GM12878 (cell line): Measurements from ENCODE around the gene AFF1. TPM values are rescaled to one million over a fixed set of nuclear protein-coding genes. Genes with fewer than 3 reads are reported as not detected.

Experiments used
- ASH2L ChIP-seq: fragments of 300-600, 200-600 bp; sonication (generic); IDR thresholded peaks from 2 replicates; pipeline ENCODE4 v1.6.1; 2017; ENCODE audit warnings: low read depth, mild to moderate bottlenecking, borderline replicate concordance
- BACH1 ChIP-seq: fragments of 450-650 bp; IDR thresholded peaks from 2 replicates; pipeline ENCODE4 v1.6.1; 2017; ENCODE audit warnings: mild to moderate bottlenecking, borderline replicate concordance
- BHLHE40 ChIP-seq, 2 experiments: fragments of 450-650 bp in 1 of 2; IDR thresholded peaks; 2 replicates each; pipeline ENCODE4 v1.6.1; 2011 to 2017; ENCODE audit warnings: low read depth in 2 of 2, borderline replicate concordance in 1 of 2, improper control_type of control experiment in 1 of 2, low read length in 1 of 2, mild to moderate bottlenecking in 1 of 2
- CBFB ChIP-seq: IDR thresholded peaks from 2 replicates; pipeline ENCODE4 v1.6.1; 2016; ENCODE audit warnings: antibody characterized with exemption, low read depth
- CBX5 ChIP-seq: sonication (generic); IDR thresholded peaks from 2 replicates; pipeline ENCODE4 v1.6.1; 2016; ENCODE audit warnings: low read depth, moderate library complexity, mild to moderate bottlenecking, inconsistent platforms
- CHD4 ChIP-seq: fragments of 200-600 bp; sonication (generic); IDR thresholded peaks from 2 replicates; pipeline ENCODE4 v1.6.1; 2016; ENCODE audit warnings: mild to moderate bottlenecking
- E2F4 ChIP-seq: IDR thresholded peaks from 2 replicates; pipeline ENCODE4 v1.6.1; 2012; ENCODE audit warnings: low read depth, low read length, improper control_type of control experiment
- EGR1 ChIP-seq, 2 experiments: IDR thresholded peaks; 1 replicate in 1 of 2; 2 replicates in 1 of 2; pipeline ENCODE4 v1.6.1; 2011 to 2012; ENCODE audit warnings: low read depth in 2 of 2, low read length in 2 of 2, borderline replicate concordance in 1 of 2, mild to moderate bottlenecking in 1 of 2, moderate library complexity in 1 of 2
- EZH2 ChIP-seq: IDR thresholded peaks from 2 replicates; pipeline ENCODE4 v1.6.1; 2012; ENCODE audit warnings: low read depth, mild to moderate bottlenecking, control low read depth, inconsistent platforms, low read length, borderline replicate concordance; ENCODE audit not compliant: control insufficient read depth
- HDGF ChIP-seq: fragments of 450-650 bp; IDR thresholded peaks from 2 replicates; pipeline ENCODE4 v1.6.1; 2016; ENCODE audit warnings: antibody characterized with exemption
- MLLT1 ChIP-seq: fragments of 450-650 bp; IDR thresholded peaks from 2 replicates; pipeline ENCODE4 v1.6.1; 2016; ENCODE audit warnings: mild to moderate bottlenecking
- MTA2 ChIP-seq: fragments of 450-650 bp; IDR thresholded peaks from 2 replicates; pipeline ENCODE4 v1.6.1; 2016; ENCODE audit warnings: low read depth, mild to moderate bottlenecking, moderate library complexity
- NFXL1 ChIP-seq: fragments of 450-650 bp; IDR thresholded peaks from 2 replicates; pipeline ENCODE4 v1.6.1; 2017; ENCODE audit warnings: antibody characterized with exemption, mild to moderate bottlenecking, borderline replicate concordance
- PML ChIP-seq: IDR thresholded peaks from 2 replicates; pipeline ENCODE4 v1.6.1; 2012; ENCODE audit warnings: low read length, inconsistent platforms
- RBBP5 ChIP-seq: fragments of 200-600 bp; sonication (generic); conservative IDR thresholded peaks from 2 replicates; pipeline ENCODE4 v1.6.1; 2016
- RCOR1 ChIP-seq: conservative IDR thresholded peaks from 2 replicates; pipeline ENCODE4 v1.6.1; 2012; ENCODE audit warnings: low read depth, low read length, improper control_type of control experiment
- RELB ChIP-seq: fragments of 450-650 bp; IDR thresholded peaks from 2 replicates; pipeline ENCODE4 v1.6.1; 2017; ENCODE audit warnings: low read depth, mild to moderate bottlenecking, moderate library complexity
- SIN3A ChIP-seq: IDR thresholded peaks from 2 replicates; pipeline ENCODE4 v1.6.1; 2012; ENCODE audit warnings: low read depth, low read length, improper control_type of control experiment
- SMAD5 ChIP-seq: IDR thresholded peaks from 2 replicates; pipeline ENCODE4 v1.6.1; 2016; ENCODE audit warnings: antibody characterized with exemption, low read depth
- SREBF1 ChIP-seq: IDR thresholded peaks from 2 replicates; pipeline ENCODE4 v1.6.1; 2012; ENCODE audit warnings: mild to moderate bottlenecking, low read length
- SRF ChIP-seq, 2 experiments: IDR thresholded peaks; 2 replicates each; pipeline ENCODE4 v1.6.1; 2011; ENCODE audit warnings: low read depth in 2 of 2, low read length in 2 of 2, mild to moderate bottlenecking in 1 of 2, moderate library complexity in 1 of 2
- TBL1XR1 ChIP-seq: IDR thresholded peaks from 2 replicates; pipeline ENCODE4 v1.6.1; 2012; ENCODE audit warnings: low read depth, low read length, improper control_type of control experiment
- TCF12 ChIP-seq: IDR thresholded peaks from 2 replicates; pipeline ENCODE4 v1.6.1; 2011; ENCODE audit warnings: low read depth, mild to moderate bottlenecking, low read length
- YBX1 ChIP-seq: fragments of 450-650 bp; IDR thresholded peaks from 2 replicates; pipeline ENCODE4 v1.6.1; 2016; ENCODE audit warnings: antibody characterized with exemption
- ZNF687 ChIP-seq: fragments of 450-650 bp; IDR thresholded peaks from 2 replicates; pipeline ENCODE4 v1.6.1; 2017; ENCODE audit warnings: mild to moderate bottlenecking, moderate library complexity
- polyA plus RNA-seq, 11 experiments: library from polyadenylated mRNA; depleted of rRNA in 4 of 11; unstranded in 6 of 11; stranded (reverse) in 5 of 11; fragments of >200 nt; fragmentation: Nextera tagmentation in 4 of 11; fragmentation: Illumina TruSeq in 1 of 11; extraction: Ambion mirVana in 4 of 11; extraction: Trizol in 1 of 11; gene quantifications; 1 replicate in 1 of 11; 2 replicates in 10 of 11; pipeline versions ENCODE4 v1.2.1 to v1.2.3, GENCODE V29; 2011 to 2016; ENCODE audit warnings: inconsistent platforms in 2 of 11, missing spikeins in 2 of 11, low read depth in 1 of 11
- total RNA-seq, 4 experiments: library from RNA; depleted of rRNA in 3 of 4; stranded (reverse); fragments of >200 nt in 3 of 4; fragmentation: Illumina TruSeq in 1 of 4; extraction: Trizol in 1 of 4; gene quantifications; 2 replicates each; pipeline versions ENCODE4 v1.2.1 to v1.2.3, GENCODE V29; 2013 to 2021

The AFF1 gene
- total and polyA plus RNA-seq, 10 of the 15 experiments (the other 5 are each of a cell fraction or from before 2014, with no cell fraction given), result 3.5 to 56.1 (median 21.5) TPM

- no peak for TF ChIP-seq SRF (IDR thresholded peaks at IDR 0.05; ENCODE audit: low read depth in 2 of 2, low read length in 2 of 2)
- peak; percentile 38; the same call in 1 of the 2 replicates for TF ChIP-seq BACH1
- TF ChIP-seq CHD4, result no peak
- TF ChIP-seq E2F4, result no peak
- TF ChIP-seq NFXL1, result no peak
- TF ChIP-seq TBL1XR1, result no peak
- no peak for TF ChIP-seq YBX1
- no peak for TF ChIP-seq RBBP5
- no peak for TF ChIP-seq EZH2
- TF ChIP-seq MLLT1, result 0 out of 2 replicates have a peak, but pooled peaks have one; percentile 22
- peak; percentile 84 for TF ChIP-seq MTA2
- TF ChIP-seq SIN3A, result no peak
- TF ChIP-seq SMAD5, result no peak
- no peak for TF ChIP-seq TCF12
- TF ChIP-seq ASH2L, result no peak
- no peak for TF ChIP-seq BHLHE40 (IDR thresholded peaks at IDR 0.05; ENCODE audit: borderline replicate concordance in 1 of 2, low read depth in 2 of 2, low read length in 1 of 2)
- no peak for TF ChIP-seq SREBF1
- TF ChIP-seq CBX5, result no peak
- TF ChIP-seq RELB, result peak; percentile 51; the same call in 1 of the 2 replicates
- no peak for TF ChIP-seq RCOR1
- no peak for TF ChIP-seq CBFB
- TF ChIP-seq EGR1 (IDR thresholded peaks at IDR 0.05; ENCODE audit: borderline replicate concordance in 1 of 2, low read depth in 2 of 2, low read length in 2 of 2), result peak in 1 of 2 experiments; percentile 65; a peak in 2 of 3 replicates
- no peak for TF ChIP-seq HDGF
- TF ChIP-seq PML, result no peak
- no peak for TF ChIP-seq ZNF687
These were observed 42.9 kb downstream of the AFF1 start (continued) for GRCh38 chr4:86977621-86978184.
